SHP77 (cell line): ENCODE data around the gene PROB1.
"Not testable (repeated sequence)": the region's sequence is repeated elsewhere in the genome, so short reads cannot be mapped to it uniquely, and the experiment has no call there.

Experiments used
- DNase-seq, 2 experiments: peaks; one replicate each; lab custom pipeline; 2025; lab: John Stamatoyannopoulos, UW

PROB1 gene

GRCh38 chr5:139414581-139415130 lies 19.8 kb upstream of the PROB1 start:
- DNase-seq, result peak; percentile 23 to 39

- DNase-seq, result no peak
These were observed 19.1 kb upstream of the PROB1 start for GRCh38 chr5:139413963-139414362.

GRCh38 chr5:139413153-139413552 lies 18.2 kb upstream of the PROB1 start:
- DNase-seq, result no peak

- no peak for DNase-seq
These were observed 16.3 kb upstream of the PROB1 start for GRCh38 chr5:139410993-139411828.

- DNase-seq, result no peak
These were observed 15.5 kb upstream of the PROB1 start for GRCh38 chr5:139410121-139410992.

DNA sequence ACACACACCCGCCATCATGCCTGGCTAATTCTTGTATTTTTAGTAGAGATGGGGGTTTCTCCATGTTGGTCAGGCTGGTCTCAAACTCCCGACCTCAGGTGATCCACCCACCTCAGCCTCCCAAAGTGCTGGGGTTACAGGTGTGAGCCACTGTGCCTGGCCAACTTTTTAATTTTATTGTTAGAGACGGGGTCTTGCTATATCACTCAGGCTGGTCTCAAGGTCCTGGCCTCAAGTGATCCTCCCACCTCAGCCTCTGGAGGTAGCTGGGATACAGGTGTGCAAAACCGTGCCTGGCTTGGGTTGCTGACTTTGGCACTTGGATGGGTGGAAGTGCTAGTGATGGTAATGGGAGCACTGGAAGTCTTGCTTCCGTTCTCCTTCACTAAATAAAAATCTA lies 14.2 kb upstream of the PROB1 start:
- DNase-seq, result not testable (repeated sequence)

GRCh38 chr5:139408191-139408590 lies 13.3 kb upstream of the PROB1 start:
- DNase-seq, result no peak

DNA sequence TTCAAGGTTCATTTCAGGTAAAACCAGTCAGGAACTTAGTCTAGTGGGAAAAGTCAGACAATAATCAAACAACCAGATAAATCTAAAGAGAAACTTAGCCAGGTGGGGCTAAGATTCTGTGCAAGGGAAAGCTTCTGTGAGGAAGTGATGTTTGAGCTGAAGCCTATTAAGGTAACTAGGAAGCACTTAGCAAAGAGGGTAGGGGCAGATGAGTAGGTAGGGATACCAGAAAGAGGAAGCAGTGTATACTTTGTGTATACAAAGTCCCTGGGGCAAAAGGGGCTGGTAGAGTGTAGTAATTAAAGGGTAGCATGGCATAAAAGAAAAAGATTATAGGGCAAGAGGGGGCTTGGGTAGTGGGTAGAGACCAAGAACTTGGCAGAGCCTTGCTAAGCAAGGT lies 12.6 kb upstream of the PROB1 start:
- DNase-seq, result no peak

- no peak for DNase-seq
These were observed 12.1 kb upstream of the PROB1 start for GRCh38 chr5:139406963-139407362.

DNA sequence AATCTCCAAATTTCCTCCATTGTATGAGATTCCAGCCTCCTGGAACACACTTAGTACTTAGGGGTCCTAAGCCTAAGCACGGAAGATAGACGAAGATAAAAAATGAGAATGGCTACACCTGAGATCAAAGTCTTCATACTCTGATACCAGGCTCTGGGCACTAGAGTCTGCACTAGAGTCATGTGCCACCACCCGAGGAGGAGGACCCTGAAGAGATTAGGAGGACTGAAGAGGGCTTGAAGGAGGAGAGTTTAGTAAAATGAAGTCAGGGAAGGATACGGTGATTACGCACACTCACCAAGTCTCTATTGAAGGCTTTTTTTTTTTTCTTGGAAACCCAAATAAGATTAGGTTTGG lies 9.6 kb upstream of the PROB1 start:
- no peak for DNase-seq

DNA sequence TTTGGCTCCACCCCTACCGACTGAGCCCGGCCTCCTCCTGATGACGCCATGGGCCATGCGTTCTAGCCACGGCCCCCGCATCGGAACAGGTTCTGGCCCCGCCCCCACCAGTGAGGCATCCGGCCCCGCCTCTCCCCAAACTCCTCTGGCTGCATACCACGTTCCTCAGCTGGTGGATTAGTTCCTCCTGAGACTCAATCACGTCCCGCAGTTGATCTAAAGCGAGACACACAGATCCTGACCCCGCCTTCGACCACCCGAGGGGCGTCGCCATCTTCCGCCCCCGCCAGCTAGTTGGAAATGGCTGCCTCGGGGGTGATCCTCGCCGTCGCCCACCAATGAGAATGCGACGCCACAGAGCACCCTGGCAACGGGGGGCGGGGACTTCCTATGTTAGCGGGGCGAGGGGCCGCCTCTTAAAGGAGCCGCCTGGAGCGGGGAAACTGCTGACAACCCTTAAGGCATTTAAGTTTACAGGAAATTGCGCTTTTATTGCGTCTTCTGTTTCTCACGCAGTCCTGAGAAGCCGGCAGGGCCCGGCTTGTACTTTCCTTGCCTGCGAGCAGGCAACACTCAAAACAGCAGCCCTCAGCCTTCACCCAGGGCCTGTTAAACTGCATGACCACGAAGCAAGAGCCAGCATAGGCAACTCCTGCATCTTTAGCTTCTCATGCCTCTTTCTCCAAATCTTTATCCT lies 9.0 kb upstream of the PROB1 start, which contains the start of gene SPATA24:
TSS of gene SPATA24 (minus strand) at position 303 of the 697 bp plus-strand sequence. CDS start at position 274, 29 bp downstream.
- peak; percentile 98 to 99 for DNase-seq

DNA sequence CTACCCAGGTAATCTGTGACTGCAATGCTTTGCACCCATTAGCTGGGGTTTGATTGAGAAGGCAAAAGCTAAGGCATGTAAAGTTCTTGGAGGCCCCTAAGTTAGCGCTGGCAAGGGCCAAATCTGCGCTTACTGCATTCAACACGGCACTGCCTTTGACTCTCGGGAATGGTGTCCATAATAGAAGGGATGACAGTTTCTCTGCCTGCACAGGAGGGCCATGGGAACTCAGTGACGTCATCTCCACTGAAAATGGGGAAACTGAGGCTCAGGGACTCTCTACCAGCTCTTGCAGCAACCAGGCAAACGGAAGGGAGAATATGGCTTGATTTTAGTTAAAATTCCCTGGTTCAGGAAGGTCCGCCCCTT lies 8.5 kb upstream of the PROB1 start:
- no peak for DNase-seq

DNA sequence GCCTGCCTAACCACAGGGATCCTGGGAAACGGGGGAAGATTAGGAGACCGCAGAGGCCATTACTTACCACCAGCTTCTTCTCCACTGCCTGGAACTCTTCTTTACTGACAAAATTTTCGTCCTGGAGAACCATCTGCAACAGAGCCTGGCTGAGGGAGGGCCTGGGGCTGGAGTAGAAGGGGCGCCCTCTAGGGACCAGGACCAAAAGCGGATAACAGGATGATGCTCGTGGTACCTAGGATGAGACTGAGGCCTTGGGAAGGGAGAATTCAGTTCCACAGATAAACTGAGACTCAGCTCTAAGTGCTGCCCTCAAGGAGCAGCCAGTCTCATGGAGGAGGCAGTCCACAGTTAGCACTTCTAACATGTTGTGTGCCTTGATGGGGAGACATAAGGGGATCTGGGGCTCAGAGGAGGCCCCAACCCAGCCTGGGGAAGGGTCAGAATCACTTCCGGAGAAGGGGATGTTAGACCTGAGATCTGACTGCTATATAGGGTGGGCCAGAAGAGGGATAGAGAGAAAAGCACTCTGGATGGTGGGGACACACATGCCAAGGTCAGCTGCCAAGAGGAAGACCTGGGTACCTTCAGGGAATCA lies 7.8 kb upstream of the PROB1 start:
- peak; percentile 11 to 69 for DNase-seq

DNA sequence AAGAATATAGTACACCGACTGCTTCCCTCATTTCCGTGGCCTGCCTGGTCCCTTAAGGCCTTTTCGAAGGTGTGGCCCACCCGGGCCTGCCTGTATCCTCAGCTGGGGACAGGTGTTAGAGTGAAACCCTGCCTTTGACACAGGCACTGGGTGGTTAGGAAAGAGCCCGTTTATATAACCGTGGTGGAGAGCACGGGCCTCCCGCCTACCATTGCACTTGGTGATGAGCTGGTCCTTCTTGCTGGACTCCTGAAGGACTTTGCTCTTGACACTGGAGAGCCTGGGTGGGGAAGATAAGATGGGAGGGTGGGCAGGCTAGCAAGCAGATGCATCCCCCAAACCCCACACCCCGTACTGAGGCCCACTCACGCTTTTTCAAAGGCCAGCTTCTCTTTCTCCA lies 6.6 kb upstream of the PROB1 start:
- no peak for DNase-seq

GRCh38 chr5:139399501-139400121 lies 4.7 kb upstream of the PROB1 start:
- DNase-seq, result no peak

GRCh38 chr5:139397921-139398320 lies 3.0 kb upstream of the PROB1 start:
- DNase-seq, result no peak

DNA sequence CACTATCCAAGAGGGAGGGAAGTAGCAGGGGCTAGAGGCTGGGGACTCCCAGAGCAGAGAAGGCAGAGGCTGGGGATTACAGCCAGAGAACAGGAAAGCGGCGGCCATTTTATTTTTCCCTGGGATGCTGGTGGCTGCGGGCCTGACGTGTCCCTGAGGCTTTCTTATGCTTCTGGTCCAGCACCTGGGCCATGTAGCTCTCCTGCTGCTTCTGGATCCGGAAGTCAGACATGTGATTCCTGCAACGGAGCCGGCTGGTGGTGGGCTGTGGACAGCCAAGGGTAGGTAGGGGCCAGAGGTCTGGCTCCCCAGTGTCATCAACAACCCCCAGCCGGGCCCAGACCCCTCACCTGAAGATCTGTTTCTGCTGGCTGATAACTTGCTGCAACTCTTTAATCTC lies 1.8 kb upstream of the PROB1 start:
- no peak for DNase-seq

- DNase-seq, result no peak
These were observed 1.1 kb upstream of the PROB1 start for GRCh38 chr5:139395844-139396640.

DNA sequence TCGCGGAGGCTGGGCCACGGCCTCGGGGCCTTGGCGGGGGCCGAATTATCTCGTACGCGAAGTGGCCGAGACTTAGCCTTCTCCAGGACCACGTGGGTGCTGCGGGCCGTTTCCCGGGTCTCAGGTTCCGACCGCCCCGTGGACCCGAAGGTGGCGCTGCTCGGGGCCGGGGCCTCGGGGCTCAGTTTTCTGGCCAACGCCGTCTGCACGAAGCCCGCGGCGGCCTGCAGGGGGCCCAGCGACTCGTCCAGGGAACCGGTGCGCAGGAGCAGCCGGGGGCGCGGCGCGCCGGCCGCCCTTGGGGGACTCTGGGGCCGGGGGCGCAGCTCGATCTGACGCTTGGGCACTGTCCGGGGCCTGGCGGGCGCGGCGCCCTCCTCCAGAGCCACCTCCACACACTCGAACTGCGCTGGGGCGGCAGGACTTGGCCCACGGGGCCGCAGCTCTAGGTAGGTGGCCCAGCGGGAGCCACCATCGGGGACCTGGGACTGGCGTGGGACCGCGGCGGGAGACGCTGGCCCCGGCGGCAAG lies 716 bp downstream of the PROB1 start:
- no peak for DNase-seq

- DNase-seq, result no peak
These were observed 1.3 kb downstream of the PROB1 start for GRCh38 chr5:139393497-139394122.
